ENCODE measurements around the gene SLC43A1. TPM values are rescaled to one million over a fixed set of nuclear protein-coding genes. Genes with fewer than 3 reads are reported as not detected.

SLC43A1 gene
- total RNA-seq, 1 donor from 2014 or later, result 48.5 TPM

- Mint-ChIP-seq H3K36me3 (ENCODE audit: insufficient read depth) (peaks cover 13% of the 10 kb centered on the region), H3K4me3 (ENCODE audit: low read depth) (no peak overlapping the region), H3K4me1 (ENCODE audit: low read depth) (peaks cover 36% of the 10 kb centered on the region), H3K9me3 (ENCODE audit: low read depth) (no peaks in the 10 kb centered on the region), H3K27ac (peak overlapping the region; percentile 98), H3K27me3 (no peaks in the 10 kb centered on the region)
- DNase-seq (ENCODE audit: low spot score, unreplicated experiment), result peak; percentile 86
- TF ChIP-seq CTCF (IDR thresholded peaks at IDR 0.05; ENCODE audit: unreplicated experiment), result peak; percentile 96
Observed at GRCh38 chr11:57493507-57494503, 21.7 kb downstream of the SLC43A1 start.

- TF ChIP-seq CTCF (IDR thresholded peaks at IDR 0.05; ENCODE audit: unreplicated experiment), result peak; percentile 64
- H3K27me3 Mint-ChIP-seq, result no peaks in the 10 kb centered on the region
- no peaks in the 10 kb centered on the region for H3K9me3 Mint-ChIP-seq (ENCODE audit: low read depth)
- H3K27ac Mint-ChIP-seq, result peak overlapping the region; percentile 67
- no peak overlapping the region for H3K4me3 Mint-ChIP-seq (ENCODE audit: low read depth)
- peaks cover 24% of the 10 kb centered on the region for H3K36me3 Mint-ChIP-seq (ENCODE audit: insufficient read depth)
- DNase-seq (ENCODE audit: low spot score, unreplicated experiment), result peak; percentile 41
- H3K4me1 Mint-ChIP-seq (ENCODE audit: low read depth), result peaks cover 13% of the 10 kb centered on the region
Observed at GRCh38 chr11:57491371-57492061, 24.0 kb downstream of the SLC43A1 start.

- Mint-ChIP-seq H3K36me3 (ENCODE audit: insufficient read depth) (peaks cover 22% of the 10 kb centered on the region), H3K4me1 (ENCODE audit: low read depth) (peaks cover 5% of the 10 kb centered on the region), H3K27me3 (no peaks in the 10 kb centered on the region), H3K27ac (no peak overlapping the region), H3K4me3 (ENCODE audit: low read depth) (no peak overlapping the region), H3K9me3 (ENCODE audit: low read depth) (no peaks in the 10 kb centered on the region)
- TF ChIP-seq CTCF (IDR thresholded peaks at IDR 0.05; ENCODE audit: unreplicated experiment), result no peak
- no peak for DNase-seq (ENCODE audit: low spot score, unreplicated experiment)
Observed at GRCh38 chr11:57490456-57491248, 24.9 kb downstream of the SLC43A1 start.

GRCh38 chr11:57487920-57488659 is 27.4 kb downstream of the SLC43A1 start:
- H3K9me3 Mint-ChIP-seq (ENCODE audit: low read depth), result no peaks in the 10 kb centered on the region
- DNase-seq (ENCODE audit: low spot score, unreplicated experiment), result no peak
- H3K27me3 Mint-ChIP-seq, result peaks cover 6% of the 10 kb centered on the region
- TF ChIP-seq CTCF (IDR thresholded peaks at IDR 0.05; ENCODE audit: unreplicated experiment), result no peak
- H3K27ac Mint-ChIP-seq, result no peak overlapping the region
- H3K36me3 Mint-ChIP-seq (ENCODE audit: insufficient read depth), result peaks cover 20% of the 10 kb centered on the region
- H3K4me1 Mint-ChIP-seq (ENCODE audit: low read depth), result peaks cover 3% of the 10 kb centered on the region
- H3K4me3 Mint-ChIP-seq (ENCODE audit: low read depth), result no peak overlapping the region

Data from progenitor cell of endocrine pancreas (in vitro differentiated cells).